GM23338 (cell line): Measurements from ENCODE around the gene MTHFD2. TPM values are rescaled to one million over a fixed set of nuclear protein-coding genes. Genes with fewer than 3 reads are reported as not detected.

ENCODE experiments used
- ATAC-seq: fragments of 200-7000 bp; cut with Tn5 transposase; 3 replicates; pipeline ENCODE4 v1.9.1; 2020
- DNase-seq: peaks from one replicate; pipeline ENCODE4 v3.0.0-alpha.2; 2015; ENCODE audit warnings: low spot score
- H2AFZ ChIP-seq: fragments of 200-600 bp; sonication (generic); 2 replicates; pipeline ENCODE4 v1.8.0; 2016; ENCODE audit warnings: antibody characterized with exemption, mild to moderate bottlenecking, moderate library complexity
- H3F3A ChIP-seq: fragments of 200-600 bp; sonication (generic); replicated peaks from 2 replicates; pipeline ENCODE4 v1.8.0; 2017; ENCODE audit warnings: antibody characterized with exemption, mixed run types, low read depth
- H3K27ac ChIP-seq: fragments of 200-600 bp; sonication (generic); 2 replicates; pipeline ENCODE4 v1.6.1; 2016; ENCODE audit warnings: low read depth
- H3K27me3 ChIP-seq: fragments of 200-600 bp; sonication (generic); 2 replicates; pipeline ENCODE4 v1.8.0; 2016; ENCODE audit warnings: mild to moderate bottlenecking, mixed run types, moderate library complexity; ENCODE audit not compliant: insufficient read depth
- H3K36me3 ChIP-seq: fragments of 200-600 bp; sonication (generic); 2 replicates; pipeline ENCODE4 v1.8.0; 2016; ENCODE audit warnings: mild to moderate bottlenecking; ENCODE audit not compliant: insufficient read depth
- H3K4me1 ChIP-seq: fragments of 200-600 bp; sonication (generic); 2 replicates; pipeline ENCODE4 v1.8.0; 2016; ENCODE audit warnings: mild to moderate bottlenecking, moderate library complexity; ENCODE audit not compliant: insufficient read depth
- H3K4me2 ChIP-seq: fragments of 200-600 bp; sonication (generic); 2 replicates; pipeline ENCODE4 v1.7.1; 2017; ENCODE audit warnings: mixed run types
- H3K4me3 ChIP-seq: fragments of 200-600 bp; sonication (generic); 2 replicates; pipeline ENCODE4 v1.6.1; 2016; ENCODE audit warnings: mixed run types
- H3K79me2 ChIP-seq: fragments of 200-600 bp; sonication (generic); replicated peaks from 2 replicates; pipeline ENCODE4 v1.8.0; 2017; ENCODE audit warnings: mild to moderate bottlenecking; ENCODE audit not compliant: insufficient read depth
- H3K9me2 ChIP-seq: fragments of 200-600 bp; sonication (generic); 2 replicates; pipeline ENCODE4 v1.8.0; 2017; ENCODE audit not compliant: insufficient read depth
- H4K20me1 ChIP-seq: fragments of 200-600 bp; sonication (generic); replicated peaks from 2 replicates; pipeline ENCODE4 v1.8.0; 2017; ENCODE audit warnings: mild to moderate bottlenecking; ENCODE audit not compliant: insufficient read depth
- H3K27ac Mint-ChIP-seq: 2 replicates; pipeline ENCODE4 v1.8.0; 2020; ENCODE audit warnings: inconsistent platforms, mild to moderate bottlenecking, moderate library complexity, mixed read lengths
- H3K27me3 Mint-ChIP-seq: 3 replicates; pipeline ENCODE4 v1.8.0; 2022; ENCODE audit warnings: low read depth, mild to moderate bottlenecking, moderate library complexity, mixed read lengths, inconsistent platforms; ENCODE audit not compliant: insufficient read depth, poor library complexity
- H3K36me3 Mint-ChIP-seq: 3 replicates; pipeline ENCODE4 v1.8.0; 2021; ENCODE audit warnings: low read depth, mild to moderate bottlenecking, inconsistent platforms, moderate library complexity, mixed read lengths
- H3K4me1 Mint-ChIP-seq: 3 replicates; pipeline ENCODE4 v1.8.0; 2020; ENCODE audit warnings: mild to moderate bottlenecking, inconsistent platforms, mixed read lengths
- H3K4me3 Mint-ChIP-seq: 3 replicates; pipeline ENCODE4 v1.8.0; 2021; ENCODE audit warnings: moderate library complexity, mild to moderate bottlenecking, inconsistent platforms, mixed read lengths
- H3K9me3 Mint-ChIP-seq: 3 replicates; pipeline ENCODE4 v1.8.0; 2020; ENCODE audit warnings: moderate library complexity, mild to moderate bottlenecking, inconsistent platforms, mixed read lengths
- CREB1 ChIP-seq: fragments of 250-450 bp; sonication (Bioruptor Pico); IDR thresholded peaks from 2 replicates; pipeline ENCODE4 v1.5.0; 2020; ENCODE audit warnings: low read depth, mild to moderate bottlenecking, moderate library complexity
- EZH2 ChIP-seq: fragments of 200-600 bp; sonication (generic); IDR thresholded peaks from one replicate; pipeline ENCODE4 v1.8.0; 2017; ENCODE audit warnings: antibody characterized with exemption, mild to moderate bottlenecking, low read depth; ENCODE audit not compliant: unreplicated experiment
- EZH2phosphoT487 ChIP-seq: fragments of 200-600 bp; sonication (generic); IDR thresholded peaks from one replicate; pipeline ENCODE4 v1.8.1; 2018; ENCODE audit warnings: antibody characterized with exemption; ENCODE audit not compliant: unreplicated experiment
- JUNB ChIP-seq: IDR thresholded peaks from one replicate; pipeline ENCODE4 v1.6.1; 2016; ENCODE audit warnings: antibody characterized with exemption; ENCODE audit not compliant: unreplicated experiment
- NANOG ChIP-seq: IDR thresholded peaks from 2 replicates; pipeline ENCODE4 v1.6.1; 2016; ENCODE audit warnings: antibody characterized with exemption, borderline replicate concordance
- POLR2AphosphoS5 ChIP-seq: IDR thresholded peaks from 2 replicates; pipeline ENCODE4 v1.6.1; 2016; ENCODE audit warnings: antibody characterized with exemption, low read depth
- ZNF114 ChIP-seq: fragments of 250-450 bp; sonication (Bioruptor Pico); IDR thresholded peaks from 2 replicates; pipeline ENCODE4 v1.5.0; 2020; ENCODE audit warnings: mild to moderate bottlenecking, moderate library complexity
- polyA plus RNA-seq: library from polyadenylated mRNA; unstranded; fragments of >200 nt; fragmentation: Nextera tagmentation; extraction: Ambion mirVana; gene quantifications from 2 replicates; pipeline ENCODE4 v1.2.1, GENCODE V29; 2016
- total RNA-seq: library from RNA; depleted of rRNA; stranded (reverse); fragments of >200 nt; shearing (Covaris generic); gene quantifications from 2 replicates; pipeline ENCODE4 v1.2.3, GENCODE V29; 2014
- TF ChIP-seq, protein P1 (sequence below): IDR thresholded peaks from one replicate; pipeline ENCODE4 v1.6.1; 2018; ENCODE audit warnings: antibody characterized with exemption; ENCODE audit not compliant: unreplicated experiment
- TF ChIP-seq, protein P2 (sequence below): IDR thresholded peaks from 2 replicates; pipeline ENCODE4 v1.6.1; 2016; ENCODE audit warnings: antibody characterized with exemption
- TF ChIP-seq, protein P3 (sequence below), 2 experiments: fragments of 200-600 bp in 1 of 2; sonication (generic) in 1 of 2; conservative IDR thresholded peaks; 2 replicates each; pipeline versions ENCODE4 v1.5.1 to v1.6.1; 2016 to 2017; ENCODE audit warnings: antibody characterized with exemption in 2 of 2, low read depth in 2 of 2, mild to moderate bottlenecking in 2 of 2, moderate library complexity in 1 of 2

The MTHFD2 gene
- total and polyA plus RNA-seq, 2 experiments from 2014 or later, result 279 to 281 TPM

DNA sequence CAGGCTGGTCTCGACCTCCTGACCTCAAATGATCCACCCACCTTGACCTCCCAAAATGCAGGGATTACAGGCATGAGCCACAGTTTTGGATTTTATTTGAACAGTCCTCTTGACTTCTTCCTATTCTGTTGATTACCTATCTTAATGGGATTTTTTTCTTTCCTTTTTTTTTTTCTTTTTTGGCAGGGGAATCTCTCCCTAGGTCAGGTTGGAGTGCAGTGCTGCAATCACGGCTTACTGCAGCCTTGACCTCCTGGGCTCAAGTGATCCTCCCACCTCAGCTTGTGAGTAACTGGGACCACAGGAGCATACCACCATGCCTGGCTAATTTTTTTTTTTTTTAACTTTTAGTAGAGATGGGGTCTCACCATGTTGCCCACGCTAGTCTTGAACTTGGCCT, 2.8 kb downstream of the MTHFD2 start (continued):
- TF ChIP-seq, protein P1, sequence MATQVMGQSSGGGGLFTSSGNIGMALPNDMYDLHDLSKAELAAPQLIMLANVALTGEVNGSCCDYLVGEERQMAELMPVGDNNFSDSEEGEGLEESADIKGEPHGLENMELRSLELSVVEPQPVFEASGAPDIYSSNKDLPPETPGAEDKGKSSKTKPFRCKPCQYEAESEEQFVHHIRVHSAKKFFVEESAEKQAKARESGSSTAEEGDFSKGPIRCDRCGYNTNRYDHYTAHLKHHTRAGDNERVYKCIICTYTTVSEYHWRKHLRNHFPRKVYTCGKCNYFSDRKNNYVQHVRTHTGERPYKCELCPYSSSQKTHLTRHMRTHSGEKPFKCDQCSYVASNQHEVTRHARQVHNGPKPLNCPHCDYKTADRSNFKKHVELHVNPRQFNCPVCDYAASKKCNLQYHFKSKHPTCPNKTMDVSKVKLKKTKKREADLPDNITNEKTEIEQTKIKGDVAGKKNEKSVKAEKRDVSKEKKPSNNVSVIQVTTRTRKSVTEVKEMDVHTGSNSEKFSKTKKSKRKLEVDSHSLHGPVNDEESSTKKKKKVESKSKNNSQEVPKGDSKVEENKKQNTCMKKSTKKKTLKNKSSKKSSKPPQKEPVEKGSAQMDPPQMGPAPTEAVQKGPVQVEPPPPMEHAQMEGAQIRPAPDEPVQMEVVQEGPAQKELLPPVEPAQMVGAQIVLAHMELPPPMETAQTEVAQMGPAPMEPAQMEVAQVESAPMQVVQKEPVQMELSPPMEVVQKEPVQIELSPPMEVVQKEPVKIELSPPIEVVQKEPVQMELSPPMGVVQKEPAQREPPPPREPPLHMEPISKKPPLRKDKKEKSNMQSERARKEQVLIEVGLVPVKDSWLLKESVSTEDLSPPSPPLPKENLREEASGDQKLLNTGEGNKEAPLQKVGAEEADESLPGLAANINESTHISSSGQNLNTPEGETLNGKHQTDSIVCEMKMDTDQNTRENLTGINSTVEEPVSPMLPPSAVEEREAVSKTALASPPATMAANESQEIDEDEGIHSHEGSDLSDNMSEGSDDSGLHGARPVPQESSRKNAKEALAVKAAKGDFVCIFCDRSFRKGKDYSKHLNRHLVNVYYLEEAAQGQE, result no peak
- TF ChIP-seq CREB1 (CRISPR knock-in tag), result no peak

DNA sequence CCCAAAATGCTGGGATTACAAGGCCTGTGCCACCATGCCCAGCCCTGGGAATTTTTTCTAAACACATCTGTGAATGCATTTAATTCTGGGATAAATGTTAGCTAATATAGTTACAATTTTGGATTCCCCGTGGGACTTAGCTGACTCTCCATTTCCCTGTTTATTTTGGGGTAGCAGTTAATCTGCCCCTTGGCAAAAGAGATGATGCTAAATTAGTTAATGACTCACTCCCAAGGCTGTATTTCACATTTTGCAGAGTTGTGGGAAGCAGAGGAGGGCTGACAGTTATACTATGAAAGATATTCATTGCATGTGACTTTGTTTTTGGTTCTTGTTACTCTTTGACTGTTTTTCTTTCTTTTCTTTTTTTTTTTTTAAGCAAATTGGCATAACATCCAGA, 3.2 kb downstream of the MTHFD2 start:
- peak overlapping the region; percentile 86 for H3K4me2 ChIP-seq
- H3K4me1 ChIP-seq, result peaks cover 60% of the 10 kb centered on the region
- no peaks in the 10 kb centered on the region; the same call in 1 of the 2 replicates for H3F3A ChIP-seq
- TF ChIP-seq EZH2 (no peak), JUNB (no peak), CREB1 (CRISPR knock-in tag) (no peak)
- TF ChIP-seq, protein P2, sequence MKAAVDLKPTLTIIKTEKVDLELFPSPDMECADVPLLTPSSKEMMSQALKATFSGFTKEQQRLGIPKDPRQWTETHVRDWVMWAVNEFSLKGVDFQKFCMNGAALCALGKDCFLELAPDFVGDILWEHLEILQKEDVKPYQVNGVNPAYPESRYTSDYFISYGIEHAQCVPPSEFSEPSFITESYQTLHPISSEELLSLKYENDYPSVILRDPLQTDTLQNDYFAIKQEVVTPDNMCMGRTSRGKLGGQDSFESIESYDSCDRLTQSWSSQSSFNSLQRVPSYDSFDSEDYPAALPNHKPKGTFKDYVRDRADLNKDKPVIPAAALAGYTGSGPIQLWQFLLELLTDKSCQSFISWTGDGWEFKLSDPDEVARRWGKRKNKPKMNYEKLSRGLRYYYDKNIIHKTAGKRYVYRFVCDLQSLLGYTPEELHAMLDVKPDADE, result no peak
- Mint-ChIP-seq H3K36me3 (peaks cover 79% of the 10 kb centered on the region), H3K4me3 (peak overlapping the region; percentile 99), H3K9me3 (peaks cover 8% of the 10 kb centered on the region; the same call in 2 of the 3 replicates), H3K4me1 (peaks cover 60% of the 10 kb centered on the region), H3K27ac (peak overlapping the region; percentile 56), H3K27me3 (peaks cover 31% of the 10 kb centered on the region)
- peaks cover 81% of the 10 kb centered on the region for H3K79me2 ChIP-seq
- H3K9me2 ChIP-seq, result no peaks in the 10 kb centered on the region
- no peak for DNase-seq
- H3K4me3 ChIP-seq, result peak overlapping the region; percentile 95
- no peak for ATAC-seq
- peaks cover 37% of the 10 kb centered on the region for H3K36me3 ChIP-seq
- H2AFZ ChIP-seq, result no peak overlapping the region
- H3K27ac ChIP-seq, result 0 out of 2 replicates have a peak overlapping the region, but pooled peaks have one; percentile 16
- no peaks in the 10 kb centered on the region for H3K27me3 ChIP-seq
- H4K20me1 ChIP-seq, result peaks cover 74% of the 10 kb centered on the region

- DNase-seq (no peak), ATAC-seq (no peak)
- Histone ChIP-seq H3K27ac (peak overlapping the region; percentile 71; the same call in 1 of the 2 replicates), H4K20me1 (peaks cover 95% of the 10 kb centered on the region), H3K27me3 (no peaks in the 10 kb centered on the region), H3K36me3 (peaks cover 65% of the 10 kb centered on the region), H3K4me2 (peak overlapping the region; percentile 18), H3K4me3 (peak overlapping the region; percentile 39), H3F3A (peaks cover 5% of the 10 kb centered on the region; the same call in 1 of the 2 replicates), H3K79me2 (peaks cover 99% of the 10 kb centered on the region), H3K4me1 (peaks cover 60% of the 10 kb centered on the region), H3K9me2 (no peaks in the 10 kb centered on the region), H2AFZ (no peak overlapping the region)
- Mint-ChIP-seq H3K4me1 (peaks cover 58% of the 10 kb centered on the region), H3K36me3 (peaks cover 97% of the 10 kb centered on the region), H3K27me3 (peaks cover 20% of the 10 kb centered on the region), H3K9me3 (no peaks in the 10 kb centered on the region; the same call in 2 of the 3 replicates), H3K4me3 (peak overlapping the region; percentile 59), H3K27ac (peak overlapping the region; percentile 85)
- TF ChIP-seq, protein P1, result no peak
- TF ChIP-seq, protein P3, sequence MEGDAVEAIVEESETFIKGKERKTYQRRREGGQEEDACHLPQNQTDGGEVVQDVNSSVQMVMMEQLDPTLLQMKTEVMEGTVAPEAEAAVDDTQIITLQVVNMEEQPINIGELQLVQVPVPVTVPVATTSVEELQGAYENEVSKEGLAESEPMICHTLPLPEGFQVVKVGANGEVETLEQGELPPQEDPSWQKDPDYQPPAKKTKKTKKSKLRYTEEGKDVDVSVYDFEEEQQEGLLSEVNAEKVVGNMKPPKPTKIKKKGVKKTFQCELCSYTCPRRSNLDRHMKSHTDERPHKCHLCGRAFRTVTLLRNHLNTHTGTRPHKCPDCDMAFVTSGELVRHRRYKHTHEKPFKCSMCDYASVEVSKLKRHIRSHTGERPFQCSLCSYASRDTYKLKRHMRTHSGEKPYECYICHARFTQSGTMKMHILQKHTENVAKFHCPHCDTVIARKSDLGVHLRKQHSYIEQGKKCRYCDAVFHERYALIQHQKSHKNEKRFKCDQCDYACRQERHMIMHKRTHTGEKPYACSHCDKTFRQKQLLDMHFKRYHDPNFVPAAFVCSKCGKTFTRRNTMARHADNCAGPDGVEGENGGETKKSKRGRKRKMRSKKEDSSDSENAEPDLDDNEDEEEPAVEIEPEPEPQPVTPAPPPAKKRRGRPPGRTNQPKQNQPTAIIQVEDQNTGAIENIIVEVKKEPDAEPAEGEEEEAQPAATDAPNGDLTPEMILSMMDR (conservative IDR thresholded peaks at IDR 0.05; ENCODE audit: low read depth in 2 of 2), result no peak
- no peak for TF ChIP-seq EZH2
- no peak for TF ChIP-seq NANOG
- no peak for TF ChIP-seq CREB1 (CRISPR knock-in tag)
- TF ChIP-seq, protein P2, result no peak
- TF ChIP-seq POLR2AphosphoS5, result no peak
- TF ChIP-seq ZNF114 (CRISPR knock-in tag), result no peak
- no peak for TF ChIP-seq EZH2phosphoT487
Observed at GRCh38 chr2:74204436-74204835, 6.0 kb downstream of the MTHFD2 start.
